HEK293 (cell line): Measurements from ENCODE around the gene ZNF276.

ENCODE experiments used
- CTCF ChIA-PET: fragments of 350-600 bp; formaldehyde crosslinking; extraction: SDS; loops from one replicate; lab custom pipeline; 2021; ENCODE audit warnings: antibody characterized with exemption; lab: Yijun Ruan, JAX
- POLR2A ChIA-PET: fragments of 300-600 bp; formaldehyde crosslinking; extraction: SDS; loops from one replicate; lab custom pipeline; 2020; ENCODE audit warnings: antibody characterized with exemption, inconsistent platforms; lab: Yijun Ruan, JAX
- H3K27ac ChIP-seq: fragments of 200-500 bp; sonication (Bioruptor generic); 2 replicates; pipeline ENCODE4 v1.5.1; 2014; ENCODE audit warnings: low read depth, low read length, control low read depth, inconsistent platforms; ENCODE audit errors: extremely low read depth
- H3K36me3 ChIP-seq, 2 experiments: fragments of 200-500 bp in 1 of 2; sonication (Bioruptor generic) in 1 of 2; 1 replicate in 1 of 2; 2 replicates in 1 of 2; pipeline ENCODE4 v1.5.1; 2014 to 2017; ENCODE audit warnings: inconsistent platforms in 2 of 2, low read length in 2 of 2; ENCODE audit not compliant: control insufficient read depth in 2 of 2, insufficient read depth in 1 of 2
- H3K4me1 ChIP-seq: fragments of 200-500 bp; sonication (Bioruptor generic); 2 replicates; pipeline ENCODE4 v1.5.1; 2014; ENCODE audit warnings: mild to moderate bottlenecking, low read length, inconsistent platforms; ENCODE audit not compliant: control insufficient read depth, insufficient read depth
- H3K4me3 ChIP-seq: 2 replicates; pipeline ENCODE4 v1.5.1; 2011; ENCODE audit warnings: low read depth, mild to moderate bottlenecking, control low read depth, low read length, moderate library complexity
- H3K9me3 ChIP-seq: fragments of 200-500 bp; sonication (Bioruptor generic); 2 replicates; pipeline ENCODE4 v1.5.1; 2014; ENCODE audit warnings: low read depth, low read length, inconsistent platforms; ENCODE audit not compliant: control insufficient read depth, insufficient read depth
- CTCF ChIP-seq: fragments of 450-650 bp; formaldehyde crosslinking; IDR thresholded peaks from 2 replicates; pipeline ENCODE4 v1.5.1; 2016; ENCODE audit warnings: missing biosample characterization, missing genetic modification characterization
- GLIS2 ChIP-seq: fragments of 450-650 bp; formaldehyde crosslinking; IDR thresholded peaks from 2 replicates; pipeline ENCODE4 v1.5.1; 2016; ENCODE audit warnings: missing biosample characterization, missing genetic modification characterization
- HIC1 ChIP-seq: fragments of 450-650 bp; formaldehyde crosslinking; IDR thresholded peaks from 2 replicates; pipeline ENCODE4 v1.5.1; 2016; ENCODE audit warnings: missing biosample characterization, missing genetic modification characterization
- HOXA7 ChIP-seq: sonication (generic); formaldehyde crosslinking; IDR thresholded peaks from 2 replicates; pipeline ENCODE4 v1.8.1; 2022; ENCODE audit warnings: missing genetic modification reagents, borderline replicate concordance
- KLF1 ChIP-seq: fragments of 450-650 bp; formaldehyde crosslinking; IDR thresholded peaks from 2 replicates; pipeline ENCODE4 v1.5.1; 2016; ENCODE audit warnings: missing biosample characterization, missing genetic modification characterization
- KLF17 ChIP-seq: fragments of 450-650 bp; formaldehyde crosslinking; IDR thresholded peaks from 2 replicates; pipeline ENCODE4 v1.5.1; 2016; ENCODE audit warnings: missing biosample characterization, missing genetic modification characterization
- PATZ1 ChIP-seq: fragments of 450-650 bp; formaldehyde crosslinking; IDR thresholded peaks from 2 replicates; pipeline ENCODE4 v1.5.1; 2016; ENCODE audit warnings: missing biosample characterization, missing genetic modification characterization
- PRDM1 ChIP-seq: fragments of 450-650 bp; formaldehyde crosslinking; IDR thresholded peaks from 2 replicates; pipeline ENCODE4; 2016; ENCODE audit warnings: missing biosample characterization, missing genetic modification characterization
- TRIM28 ChIP-seq: IDR thresholded peaks from 2 replicates; pipeline ENCODE4 v1.6.1; 2011; ENCODE audit warnings: low read length, control low read depth, borderline replicate concordance
- ZBTB20 ChIP-seq: fragments of 450-650 bp; formaldehyde crosslinking; IDR thresholded peaks from 2 replicates; pipeline ENCODE4 v1.5.1; 2016; ENCODE audit warnings: missing biosample characterization, missing genetic modification characterization
- ZIC2 ChIP-seq: fragments of 450-650 bp; formaldehyde crosslinking; IDR thresholded peaks from 2 replicates; pipeline ENCODE4 v1.5.1; 2016; ENCODE audit warnings: missing biosample characterization, missing genetic modification characterization
- ZNF202 ChIP-seq: fragments of 450-650 bp; formaldehyde crosslinking; IDR thresholded peaks from 2 replicates; pipeline ENCODE4 v1.5.1; 2016; ENCODE audit warnings: missing biosample characterization, missing genetic modification characterization, borderline replicate concordance
- ZNF221 ChIP-seq: fragments of 450-650 bp; formaldehyde crosslinking; IDR thresholded peaks from 2 replicates; pipeline ENCODE4 v1.5.1; 2017; ENCODE audit warnings: missing biosample characterization, missing genetic modification characterization, borderline replicate concordance
- ZNF280C ChIP-seq: fragments of 450-650 bp; formaldehyde crosslinking; IDR thresholded peaks from 2 replicates; pipeline ENCODE4 v1.5.1; 2016; ENCODE audit warnings: missing biosample characterization, missing genetic modification characterization
- ZNF488 ChIP-seq: fragments of 450-650 bp; formaldehyde crosslinking; IDR thresholded peaks from 2 replicates; pipeline ENCODE4 v1.5.1; 2016; ENCODE audit warnings: missing biosample characterization, missing genetic modification characterization
- ZNF513 ChIP-seq: fragments of 450-650 bp; IDR thresholded peaks from 2 replicates; pipeline ENCODE4 v1.5.1; 2018; ENCODE audit warnings: missing biosample characterization, missing genetic modification characterization
- ZNF529 ChIP-seq: fragments of 450-650 bp; formaldehyde crosslinking; IDR thresholded peaks from 2 replicates; pipeline ENCODE4 v1.5.1; 2017; ENCODE audit warnings: missing genetic modification characterization, missing biosample characterization; ENCODE audit not compliant: insufficient replicate concordance
- ZNF677 ChIP-seq: fragments of 450-650 bp; IDR thresholded peaks from 2 replicates; pipeline ENCODE4 v1.5.0; 2018; ENCODE audit warnings: missing biosample characterization, mild to moderate bottlenecking, missing genetic modification characterization, moderate library complexity
- ZNF843 ChIP-seq: fragments of 450-650 bp; formaldehyde crosslinking; IDR thresholded peaks from 2 replicates; pipeline ENCODE4 v1.5.1; 2016; ENCODE audit warnings: missing biosample characterization, missing genetic modification characterization
- ZSCAN4 ChIP-seq: fragments of 450-650 bp; formaldehyde crosslinking; IDR thresholded peaks from 2 replicates; pipeline ENCODE4 v1.5.1; 2017; ENCODE audit warnings: missing biosample characterization, missing genetic modification characterization

ZNF276 gene

GRCh38 chr16:89697161-89697615, 24.1 kb upstream of the ZNF276 start (continued):
- no peak for TF ChIP-seq KLF17
- no peak for TF ChIP-seq PATZ1 (tag by site-specific recombination)
- TF ChIP-seq ZNF280C (tag by site-specific recombination), result no peak
- no peak for TF ChIP-seq ZNF843
- TF ChIP-seq TRIM28, result no peak
- no peak for TF ChIP-seq CTCF
- TF ChIP-seq ZSCAN4 (tag by site-specific recombination), result no peak
- TF ChIP-seq HOXA7 (CRISPR knock-in tag), result no peak
- TF ChIP-seq ZNF202 (tag by site-specific recombination), result no peak
- TF ChIP-seq ZBTB20 (tag by site-specific recombination), result no peak
- no peak for TF ChIP-seq ZNF221 (tag by site-specific recombination)
- TF ChIP-seq PRDM1 (tag by site-specific recombination), result no peak
- 0 out of 2 replicates have a peak, but pooled peaks have one; percentile 26 for TF ChIP-seq KLF1
- TF ChIP-seq, all 188 proteins: peak for 4

GRCh38 chr16:89697616-89698331, 23.6 kb upstream of the ZNF276 start:
- Histone ChIP-seq H3K27ac (no peak overlapping the region), H3K4me3 (no peak overlapping the region), H3K9me3 (no peaks in the 10 kb centered on the region), H3K36me3 (peaks cover 0 to 55% of the 10 kb centered on the region in 2 experiments; a peak in 2 of 3 replicates), H3K4me1 (peaks cover 8% of the 10 kb centered on the region)
- ChIA-PET POLR2A (interaction anchor here (1.1 kb wide), 1 partner anchor 11 kb away, joined by 5 read pairs; no protein-coding TSS in a partner anchor), CTCF (interaction anchor here (0.9 to 1.5 kb wide), 2 partner anchors 28 to 213 kb away, joined by 3 to 5 read pairs; no protein-coding TSS in a partner anchor)
- TF ChIP-seq ZIC2 (tag by site-specific recombination), result peak; percentile 18; the same call in 1 of the 2 replicates
- no peak for TF ChIP-seq ZNF513 (tag by site-specific recombination)
- TF ChIP-seq ZNF677, result no peak
- no peak for TF ChIP-seq ZNF529 (tag by site-specific recombination)
- TF ChIP-seq PATZ1 (tag by site-specific recombination), result no peak
- peak; percentile 38; the same call in 1 of the 2 replicates for TF ChIP-seq HIC1 (tag by site-specific recombination)
- peak; percentile 63 for TF ChIP-seq GLIS2 (tag by site-specific recombination)
- no peak for TF ChIP-seq ZNF488 (tag by site-specific recombination)
